GM12874 (cell line): ENCODE measurements around the gene BCL10.

Experiments
- CTCF ChIP-seq: IDR thresholded peaks from 2 replicates; pipeline ENCODE4 v1.5.1; 2011; ENCODE audit warnings: low read depth, mild to moderate bottlenecking, control low read depth, low read length, moderate library complexity; ENCODE audit not compliant: insufficient read depth

Gene BCL10

GRCh38 chr1:85276215-85276977 lies at the start of gene BCL10:
BCL10 (minus strand) TSS chr1:85276632; CDS start chr1:85276352, 280 bp downstream.
- TF ChIP-seq CTCF = no peak

GRCh38 chr1:85325920-85326319 lies 49.5 kb upstream of the BCL10 start:
- no peak for TF ChIP-seq CTCF

DNA sequence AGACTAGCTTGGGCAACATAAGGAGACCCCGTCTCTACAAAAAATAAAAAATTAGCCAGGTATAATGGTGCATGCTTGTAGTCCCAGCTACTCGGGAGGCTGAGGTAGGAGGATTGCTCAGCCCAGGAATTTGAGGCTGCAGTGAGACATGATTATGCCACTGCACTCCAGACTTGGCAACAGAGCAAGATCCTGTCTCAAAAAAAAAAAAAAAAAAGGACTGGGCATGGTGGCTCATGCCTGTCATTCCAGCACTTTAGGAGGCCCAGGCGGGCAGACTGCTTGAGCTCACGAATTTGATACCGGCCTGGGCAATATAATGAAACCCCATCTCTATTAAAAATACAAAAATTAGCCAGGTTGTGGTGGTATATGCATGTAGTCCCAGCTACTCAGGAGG lies 47.3 kb upstream of the BCL10 start:
- TF ChIP-seq CTCF = no peak

DNA sequence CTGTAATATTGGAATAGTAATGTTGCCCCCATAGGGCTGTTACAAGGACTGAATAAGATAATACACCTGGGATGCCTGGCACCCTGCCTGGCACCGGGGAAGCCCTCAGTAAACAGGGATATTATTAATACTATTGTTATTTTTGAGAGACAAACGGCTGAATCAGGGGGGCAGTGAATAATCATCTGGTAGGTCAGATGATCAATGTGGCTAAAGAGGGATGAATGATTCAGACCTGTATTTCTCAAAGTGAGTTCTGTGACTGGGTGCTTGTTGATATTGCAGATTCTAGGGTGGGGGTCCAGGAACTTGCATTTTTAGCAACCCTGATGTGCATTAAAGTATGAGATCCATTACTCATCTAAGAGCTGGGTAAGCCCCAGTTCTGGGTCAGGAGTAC lies 46.2 kb upstream of the BCL10 start:
- TF ChIP-seq CTCF = no peak

GRCh38 chr1:85321237-85321964 lies 45.0 kb upstream of the BCL10 start:
- no peak for TF ChIP-seq CTCF

DNA sequence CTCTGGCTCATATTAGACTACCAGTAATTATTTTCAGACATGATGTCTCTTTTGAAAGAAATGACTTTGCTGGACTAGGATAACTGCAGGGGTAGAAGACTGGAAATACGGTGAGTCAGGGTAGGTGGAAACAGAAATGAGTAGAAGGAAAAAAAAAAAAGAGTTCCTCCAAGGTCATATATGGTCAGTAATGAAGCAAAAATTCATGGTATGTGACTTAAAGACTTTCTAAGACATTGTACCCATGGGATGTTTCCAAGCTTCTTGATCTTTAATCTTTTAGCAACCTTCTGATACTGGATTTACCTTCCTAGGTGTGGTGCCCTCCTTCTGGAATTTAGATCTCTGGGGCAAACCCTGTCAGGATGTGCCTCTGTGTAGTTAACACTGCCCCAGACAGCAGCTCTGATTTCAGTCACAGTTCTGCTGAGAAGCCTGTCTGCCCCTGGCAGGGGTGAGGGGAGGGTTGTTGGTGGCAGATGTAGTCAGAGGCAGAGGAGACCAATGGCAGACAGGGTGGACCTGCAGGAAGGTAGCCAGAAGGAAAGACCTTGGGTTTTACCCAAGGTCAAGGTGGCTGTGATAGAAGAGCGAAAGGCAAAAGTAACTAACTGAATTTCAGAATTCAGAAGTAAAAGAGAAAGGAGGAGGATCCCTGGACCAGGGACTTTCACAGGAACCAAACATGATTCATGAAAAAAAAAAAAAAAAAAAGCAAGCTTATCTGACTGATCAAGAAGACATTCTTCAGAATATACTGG lies 44.1 kb upstream of the BCL10 start:
- TF ChIP-seq CTCF = no peak

- TF ChIP-seq CTCF = no peak
Measured at GRCh38 chr1:85319931-85320330, 43.5 kb upstream of the BCL10 start.
